ENCODE measurements around the gene NPAS3. TPM values are rescaled to one million over a fixed set of nuclear protein-coding genes. Genes with fewer than 3 reads are reported as not detected.

The NPAS3 gene
- total RNA-seq, 1 experiment from 2014 or later: 0.36 TPM

DNA sequence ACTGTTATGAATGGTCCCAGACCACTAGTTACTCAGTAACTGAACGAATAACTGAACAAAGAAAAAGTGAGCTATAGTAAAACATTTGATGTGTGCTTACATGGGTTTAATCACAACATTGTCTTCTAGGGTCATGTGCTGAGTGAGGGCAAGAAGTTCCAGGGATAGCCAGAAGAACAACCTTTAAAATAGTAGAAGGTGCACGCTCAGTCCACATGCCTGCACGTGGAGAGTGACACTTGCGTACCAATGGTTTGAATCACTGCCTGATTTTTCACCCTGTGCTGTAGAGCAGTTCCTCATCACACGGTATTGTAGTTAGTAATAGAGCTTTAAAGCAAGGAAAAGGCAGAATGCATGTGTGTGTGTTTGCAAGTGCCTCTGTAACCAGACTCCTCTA is 788.0 kb downstream of the NPAS3 start:
- no peak overlapping the region for H3K27ac ChIP-seq (ENCODE audit: low read length)

DNA sequence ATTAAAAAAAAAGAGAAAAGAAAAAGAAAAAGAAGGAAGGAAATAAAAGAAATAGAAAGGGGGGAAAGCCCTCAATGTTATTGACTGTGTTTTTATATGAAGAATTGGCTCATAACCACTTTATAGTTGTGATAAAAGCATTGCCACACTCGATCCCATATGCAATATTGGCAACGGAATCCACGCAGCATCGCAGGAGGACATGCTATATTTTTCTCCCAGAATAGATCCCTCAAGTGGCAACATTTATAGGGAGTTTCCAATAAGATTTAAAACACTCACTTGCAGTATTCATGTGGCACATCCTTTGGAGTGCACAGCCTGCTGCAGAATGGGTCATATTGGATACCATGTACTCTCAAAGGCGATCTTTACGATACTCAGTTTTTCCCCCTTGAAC is 788.9 kb downstream of the NPAS3 start:
- TF ChIP-seq EZH2phosphoT487 (IDR thresholded peaks at IDR 0.05; ENCODE audit: borderline replicate concordance, low read length) (no peak), EZH2 (IDR thresholded peaks at IDR 0.05; ENCODE audit: low read length, unreplicated experiment) (no peak)
- TF ChIP-seq, protein P1, sequence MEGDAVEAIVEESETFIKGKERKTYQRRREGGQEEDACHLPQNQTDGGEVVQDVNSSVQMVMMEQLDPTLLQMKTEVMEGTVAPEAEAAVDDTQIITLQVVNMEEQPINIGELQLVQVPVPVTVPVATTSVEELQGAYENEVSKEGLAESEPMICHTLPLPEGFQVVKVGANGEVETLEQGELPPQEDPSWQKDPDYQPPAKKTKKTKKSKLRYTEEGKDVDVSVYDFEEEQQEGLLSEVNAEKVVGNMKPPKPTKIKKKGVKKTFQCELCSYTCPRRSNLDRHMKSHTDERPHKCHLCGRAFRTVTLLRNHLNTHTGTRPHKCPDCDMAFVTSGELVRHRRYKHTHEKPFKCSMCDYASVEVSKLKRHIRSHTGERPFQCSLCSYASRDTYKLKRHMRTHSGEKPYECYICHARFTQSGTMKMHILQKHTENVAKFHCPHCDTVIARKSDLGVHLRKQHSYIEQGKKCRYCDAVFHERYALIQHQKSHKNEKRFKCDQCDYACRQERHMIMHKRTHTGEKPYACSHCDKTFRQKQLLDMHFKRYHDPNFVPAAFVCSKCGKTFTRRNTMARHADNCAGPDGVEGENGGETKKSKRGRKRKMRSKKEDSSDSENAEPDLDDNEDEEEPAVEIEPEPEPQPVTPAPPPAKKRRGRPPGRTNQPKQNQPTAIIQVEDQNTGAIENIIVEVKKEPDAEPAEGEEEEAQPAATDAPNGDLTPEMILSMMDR (conservative IDR thresholded peaks at IDR 0.05; ENCODE audit: low read depth, low read length): no peak
- Histone ChIP-seq H3K79me2 (ENCODE audit: low read length) (no peaks in the 10 kb centered on the region), H4K20me1 (ENCODE audit: low read length) (no peaks in the 10 kb centered on the region), H3K9ac (ENCODE audit: low read length) (no peak overlapping the region), H3K9me2 (replicated peaks; ENCODE audit: low read length) (no peaks in the 10 kb centered on the region), H3K4me1 (ENCODE audit: insufficient read depth, low read length) (peaks cover 30% of the 10 kb centered on the region), H3K4me3 (ENCODE audit: low read length) (no peak overlapping the region), H3F3A (ENCODE audit: low read length, unreplicated experiment) (no peaks in the 10 kb centered on the region), H3K4me2 (ENCODE audit: low read length) (no peak overlapping the region), H3K27ac (ENCODE audit: low read length) (no peak overlapping the region), H3K36me3 (ENCODE audit: low read depth, low read length) (no peaks in the 10 kb centered on the region), H3K27me3 (ENCODE audit: low read length) (no peaks in the 10 kb centered on the region), H2AFZ (ENCODE audit: low read length) (no peak overlapping the region), H3K9me3 (ENCODE audit: low read length) (no peaks in the 10 kb centered on the region)
- no TSS peak for BruUV-seq (replicated peaks)
- no peak for DNase-seq
- intact Hi-C loops (cut with micrococcal nuclease): no loop called here
- CTCF ChIA-PET: no interaction called here
- POLR2A ChIA-PET (ENCODE audit: unreplicated experiment): no interaction called here
- ATAC-seq: no peak

More for the DNA sequence above, 788.0 kb downstream of the NPAS3 start:
- no TSS peak for BruUV-seq (replicated peaks)
- H3F3A ChIP-seq (ENCODE audit: low read length, unreplicated experiment): no peaks in the 10 kb centered on the region
- CTCF ChIA-PET: no interaction called here
- no peak overlapping the region for H3K4me2 ChIP-seq (ENCODE audit: low read length)
- no peak overlapping the region for H3K9ac ChIP-seq (ENCODE audit: low read length)
- no peaks in the 10 kb centered on the region for H3K9me2 ChIP-seq (replicated peaks; ENCODE audit: low read length)
- H3K9me3 ChIP-seq (ENCODE audit: low read length): no peaks in the 10 kb centered on the region
- no peaks in the 10 kb centered on the region for H4K20me1 ChIP-seq (ENCODE audit: low read length)
- no peak overlapping the region for H3K4me3 ChIP-seq (ENCODE audit: low read length)
- POLR2A ChIA-PET (ENCODE audit: unreplicated experiment): no interaction called here
- ATAC-seq: no peak
- no peaks in the 10 kb centered on the region for H3K27me3 ChIP-seq (ENCODE audit: low read length)
- DNase-seq: no peak
- H3K4me1 ChIP-seq (ENCODE audit: insufficient read depth, low read length): peaks cover 30% of the 10 kb centered on the region
- intact Hi-C loops (cut with micrococcal nuclease): no loop called here
- no peak for TF ChIP-seq EZH2phosphoT487 (IDR thresholded peaks at IDR 0.05; ENCODE audit: borderline replicate concordance, low read length)
- TF ChIP-seq EZH2 (IDR thresholded peaks at IDR 0.05; ENCODE audit: low read length, unreplicated experiment): no peak
- TF ChIP-seq, protein P1 (conservative IDR thresholded peaks at IDR 0.05; ENCODE audit: low read depth, low read length): no peak
- no peaks in the 10 kb centered on the region for H3K36me3 ChIP-seq (ENCODE audit: low read depth, low read length)
- H2AFZ ChIP-seq (ENCODE audit: low read length): no peak overlapping the region
- no peaks in the 10 kb centered on the region for H3K79me2 ChIP-seq (ENCODE audit: low read length)

DNA sequence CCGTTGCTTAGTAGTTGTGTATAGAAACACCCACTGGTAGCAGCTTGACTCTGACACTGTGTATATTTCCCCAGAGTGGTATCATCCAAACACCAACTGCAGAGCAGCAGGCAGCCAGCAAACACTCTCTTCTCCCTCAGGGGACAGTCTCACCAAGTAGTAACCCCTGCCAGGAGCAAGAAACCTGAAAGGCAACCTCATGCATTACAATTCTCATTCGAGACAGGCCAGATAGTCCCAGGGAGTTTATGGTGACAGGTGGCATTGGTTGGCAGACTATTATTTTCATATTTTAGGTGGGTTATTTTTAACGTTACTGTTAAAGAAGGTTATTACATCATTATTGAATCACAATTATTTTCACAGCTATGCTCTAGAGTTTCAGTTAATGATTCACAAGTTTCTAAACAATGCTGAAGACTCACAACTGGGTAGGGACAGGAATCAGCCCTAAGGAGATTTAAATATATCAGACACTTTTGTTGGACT is 789.4 kb downstream of the NPAS3 start:
- POLR2A ChIA-PET (ENCODE audit: unreplicated experiment): no interaction called here
- Histone ChIP-seq H3K27ac (ENCODE audit: low read length) (peak overlapping the region; percentile 7; the same call in 1 of the 2 replicates), H3K9ac (ENCODE audit: low read length) (no peak overlapping the region), H3K4me1 (ENCODE audit: insufficient read depth, low read length) (peaks cover 30% of the 10 kb centered on the region), H3K36me3 (ENCODE audit: low read depth, low read length) (no peaks in the 10 kb centered on the region), H3K9me3 (ENCODE audit: low read length) (no peaks in the 10 kb centered on the region), H3F3A (ENCODE audit: low read length, unreplicated experiment) (no peaks in the 10 kb centered on the region), H4K20me1 (ENCODE audit: low read length) (no peaks in the 10 kb centered on the region), H3K4me3 (ENCODE audit: low read length) (no peak overlapping the region), H3K27me3 (ENCODE audit: low read length) (no peaks in the 10 kb centered on the region), H2AFZ (ENCODE audit: low read length) (no peak overlapping the region), H3K9me2 (replicated peaks; ENCODE audit: low read length) (no peaks in the 10 kb centered on the region), H3K79me2 (ENCODE audit: low read length) (no peaks in the 10 kb centered on the region), H3K4me2 (ENCODE audit: low read length) (no peak overlapping the region)
- peak; percentile 19 for ATAC-seq
- intact Hi-C loops (cut with micrococcal nuclease): no loop called here
- CTCF ChIA-PET: no interaction called here
- peak; percentile 70 for DNase-seq
- TF ChIP-seq EZH2 (IDR thresholded peaks at IDR 0.05; ENCODE audit: low read length, unreplicated experiment) (no peak), EZH2phosphoT487 (IDR thresholded peaks at IDR 0.05; ENCODE audit: borderline replicate concordance, low read length) (no peak)
- TF ChIP-seq, protein P1 (conservative IDR thresholded peaks at IDR 0.05; ENCODE audit: low read depth, low read length): no peak
- BruUV-seq (replicated peaks): no TSS peak

Measured in PC-3 (cell line).